GM21447 (cell line): ENCODE measurements around the gene ATP5PB.

Experiments used
- ATAC-seq: cut with Tn5 transposase; IDR thresholded peaks from one replicate; pipeline ENCODE4 v1.9.1; 2021; ENCODE audit not compliant: unreplicated experiment

The ATP5PB gene

GRCh38 chr1:111448918-111449702 lies at the start of gene ATP5PB, which contains the start of gene WDR77:
TSS of gene ATP5PB (plus strand) at chr1:111449464. CDS start at chr1:111449542, 78 bp downstream.
TSS of gene WDR77 (minus strand) at chr1:111449256. CDS start at chr1:111449169, 87 bp downstream.
- peak; percentile 94 for ATAC-seq

GRCh38 chr1:111399792-111400610 lies 49.3 kb upstream of the ATP5PB start:
- no peak for ATAC-seq

- ATAC-seq, result no peak
These were observed 47.2 kb upstream of the ATP5PB start for GRCh38 chr1:111402083-111402482.

GRCh38 chr1:111404588-111404987 lies 44.7 kb upstream of the ATP5PB start:
- ATAC-seq, result no peak

- peak; percentile 93 for ATAC-seq
These were observed 42.9 kb upstream of the ATP5PB start for GRCh38 chr1:111406321-111406768.

- ATAC-seq, result no peak
These were observed 42.0 kb upstream of the ATP5PB start for GRCh38 chr1:111407301-111407700.

- no peak for ATAC-seq
These were observed 36.4 kb upstream of the ATP5PB start for GRCh38 chr1:111412839-111413238.

- ATAC-seq, result no peak
These were observed 34.5 kb upstream of the ATP5PB start for GRCh38 chr1:111414756-111415155.

GRCh38 chr1:111415461-111415860 lies 33.8 kb upstream of the ATP5PB start:
- ATAC-seq, result no peak

GRCh38 chr1:111417755-111418154 lies 31.5 kb upstream of the ATP5PB start:
- ATAC-seq, result no peak

GRCh38 chr1:111419037-111419436 lies 30.2 kb upstream of the ATP5PB start:
- ATAC-seq, result no peak

- ATAC-seq, result no peak
These were observed 28.9 kb upstream of the ATP5PB start for GRCh38 chr1:111420377-111420776.

GRCh38 chr1:111422546-111423391 lies 26.5 kb upstream of the ATP5PB start:
- no peak for ATAC-seq

- ATAC-seq, result no peak
These were observed 25.0 kb upstream of the ATP5PB start for GRCh38 chr1:111424281-111424680.

- no peak for ATAC-seq
These were observed 12.5 kb upstream of the ATP5PB start for GRCh38 chr1:111436726-111437125.

GRCh38 chr1:111439461-111440351 lies 9.6 kb upstream of the ATP5PB start:
- no peak for ATAC-seq

GRCh38 chr1:111441573-111442192 lies 7.6 kb upstream of the ATP5PB start:
- no peak for ATAC-seq

GRCh38 chr1:111442457-111442856 lies 6.8 kb upstream of the ATP5PB start:
- no peak for ATAC-seq

GRCh38 chr1:111444031-111444430 lies 5.2 kb upstream of the ATP5PB start:
- no peak for ATAC-seq

- no peak for ATAC-seq
These were observed 2.7 kb upstream of the ATP5PB start for GRCh38 chr1:111446546-111446945.
